IMR-90 (cell line): Measurements from ENCODE around the gene CFAP97D1.

Source experiments
- CTCF ChIP-seq: conservative IDR thresholded peaks from 2 replicates; pipeline ENCODE4 v1.5.1; 2012; ENCODE audit warnings: mild to moderate bottlenecking, low read depth, low read length, improper control_type of control experiment
- MAZ ChIP-seq: IDR thresholded peaks from 2 replicates; pipeline ENCODE4 v1.6.1; 2012; ENCODE audit warnings: low read depth, mild to moderate bottlenecking, low read length, improper control_type of control experiment, moderate library complexity, borderline replicate concordance

GRCh38 chr17:43758497-43759174 lies 21.6 kb upstream of the CFAP97D1 start, which contains the start of gene SOST:
- TF ChIP-seq CTCF = no peak
- TF ChIP-seq MAZ = no peak
